Measurements from ENCODE around the gene BCKDHB. TPM values are rescaled to one million over a fixed set of nuclear protein-coding genes. Genes with fewer than 3 reads are reported as not detected.

The BCKDHB gene
- polyA plus RNA-seq, 1 of the 3 experiments (the other 2 are of a cell fraction), result 19.9 TPM

- no peaks in the 10 kb centered on the region for H3K79me2 ChIP-seq (ENCODE audit: insufficient read depth)
- H3K27me3 ChIP-seq (ENCODE audit: insufficient read depth), result no peaks in the 10 kb centered on the region
- H3F3A ChIP-seq (replicated peaks; ENCODE audit: insufficient read depth), result no peaks in the 10 kb centered on the region
- ChIA-PET POLR2A (no interaction called here), CTCF (no interaction called here)
- no peaks in the 10 kb centered on the region for H4K20me1 ChIP-seq (ENCODE audit: insufficient read depth)
- no peak for DNase-seq
- H3K9me2 ChIP-seq, result no peaks in the 10 kb centered on the region
- no peak overlapping the region for H3K9ac ChIP-seq
- no peaks in the 10 kb centered on the region for H3K9me3 ChIP-seq
- H3K27ac ChIP-seq (ENCODE audit: low read depth in 2 of 2, low read length in 1 of 2), result no peak overlapping the region
- peaks cover 0 to under 1% of the 10 kb centered on the region in 2 experiments for H3K36me3 ChIP-seq (replicated peaks in 1 of 2; ENCODE audit: control insufficient read depth in 1 of 2, insufficient read depth in 2 of 2, low read length in 1 of 2)
- H3K4me1 ChIP-seq (ENCODE audit: control insufficient read depth in 1 of 2, insufficient read depth in 2 of 2, low read depth in 1 of 2, low read length in 1 of 2), result no peaks in the 10 kb centered on the region
- H2AFZ ChIP-seq (ENCODE audit: low read depth), result no peak overlapping the region
- TF ChIP-seq IRF3 (IDR thresholded peaks at IDR 0.05; ENCODE audit: low read depth, low read length), result no peak
- TF ChIP-seq JUND (IDR thresholded peaks at IDR 0.05), result no peak
- peak; percentile 12; the same call in 1 of the 2 replicates for TF ChIP-seq CTCF (IDR thresholded peaks at IDR 0.05)
- no peak overlapping the region for H3K4me2 ChIP-seq
- H3K4me3 ChIP-seq (ENCODE audit: low read depth in 2 of 2, low read length in 1 of 2), result no peak overlapping the region
- WGBS (ENCODE audit: low lambda C conversion rate), result 85% methylated on average over 4 of the region's 4 CpGs
Measured at GRCh38 chr6:80316686-80317231, 210.3 kb downstream of the BCKDHB start.

GRCh38 chr6:80319196-80319595 lies 212.7 kb downstream of the BCKDHB start:
- Histone ChIP-seq H3K9me2 (no peaks in the 10 kb centered on the region), H3K27me3 (ENCODE audit: insufficient read depth) (no peaks in the 10 kb centered on the region), H3K4me3 (ENCODE audit: low read depth in 2 of 2, low read length in 1 of 2) (no peak overlapping the region), H3K4me2 (no peak overlapping the region), H3K79me2 (ENCODE audit: insufficient read depth) (no peaks in the 10 kb centered on the region), H3K27ac (ENCODE audit: low read depth in 2 of 2, low read length in 1 of 2) (0 out of 4 replicates have a peak overlapping the region, but pooled peaks of 1 of the 2 experiments have one; percentile 14), H4K20me1 (ENCODE audit: insufficient read depth) (no peaks in the 10 kb centered on the region), H3K9ac (no peak overlapping the region), H3F3A (replicated peaks; ENCODE audit: insufficient read depth) (no peaks in the 10 kb centered on the region), H2AFZ (ENCODE audit: low read depth) (no peak overlapping the region), H3K36me3 (replicated peaks in 1 of 2; ENCODE audit: control insufficient read depth in 1 of 2, insufficient read depth in 2 of 2, low read length in 1 of 2) (no peaks in the 10 kb centered on the region), H3K9me3 (no peaks in the 10 kb centered on the region), H3K4me1 (ENCODE audit: control insufficient read depth in 1 of 2, insufficient read depth in 2 of 2, low read depth in 1 of 2, low read length in 1 of 2) (no peaks in the 10 kb centered on the region)
- 84% methylated on average over 2 of the region's 2 CpGs for WGBS (ENCODE audit: low lambda C conversion rate)
- CTCF ChIA-PET, result no interaction called here
- POLR2A ChIA-PET, result no interaction called here
- 0 out of 2 replicates have a peak, but pooled peaks have one; percentile 7 for TF ChIP-seq TCF12 (IDR thresholded peaks at IDR 0.05)
- 0 out of 2 replicates have a peak, but pooled peaks have one; percentile 6 for TF ChIP-seq JUND (IDR thresholded peaks at IDR 0.05)
- TF ChIP-seq PBX3 (IDR thresholded peaks at IDR 0.05), result peak; percentile 66
- no peak for TF ChIP-seq TAF1 (IDR thresholded peaks at IDR 0.05; ENCODE audit: borderline replicate concordance, low read depth, low read length)
- DNase-seq, result no peak

GRCh38 chr6:80321011-80321410 lies 214.5 kb downstream of the BCKDHB start:
- POLR2A ChIA-PET, result no interaction called here
- Histone ChIP-seq H3K27me3 (ENCODE audit: insufficient read depth) (no peaks in the 10 kb centered on the region), H3K9me3 (no peaks in the 10 kb centered on the region), H3K4me1 (ENCODE audit: control insufficient read depth in 1 of 2, insufficient read depth in 2 of 2, low read depth in 1 of 2, low read length in 1 of 2) (no peaks in the 10 kb centered on the region), H2AFZ (ENCODE audit: low read depth) (no peak overlapping the region), H3K36me3 (replicated peaks in 1 of 2; ENCODE audit: control insufficient read depth in 1 of 2, insufficient read depth in 2 of 2, low read length in 1 of 2) (no peaks in the 10 kb centered on the region), H3K4me2 (no peak overlapping the region), H3K27ac (ENCODE audit: low read depth in 2 of 2, low read length in 1 of 2) (no peak overlapping the region), H3F3A (replicated peaks; ENCODE audit: insufficient read depth) (no peaks in the 10 kb centered on the region), H3K79me2 (ENCODE audit: insufficient read depth) (no peaks in the 10 kb centered on the region), H3K9me2 (no peaks in the 10 kb centered on the region), H3K4me3 (ENCODE audit: low read depth in 2 of 2, low read length in 1 of 2) (no peak overlapping the region), H4K20me1 (ENCODE audit: insufficient read depth) (no peaks in the 10 kb centered on the region), H3K9ac (no peak overlapping the region)
- 88% methylated on average over 2 of the region's 2 CpGs for WGBS (ENCODE audit: low lambda C conversion rate)
- no peak for DNase-seq
- CTCF ChIA-PET, result no interaction called here
- TF ChIP-seq JUND (IDR thresholded peaks at IDR 0.05), result no peak
- no peak for TF ChIP-seq SMC3 (IDR thresholded peaks at IDR 0.05; ENCODE audit: low read depth, low read length)
- no peak for TF ChIP-seq POLR2AphosphoS5 (IDR thresholded peaks at IDR 0.05; ENCODE audit: low read depth, low read length)
- TF ChIP-seq GABPA (IDR thresholded peaks at IDR 0.05; ENCODE audit: low read depth), result no peak
- TF ChIP-seq NRF1 (IDR thresholded peaks at IDR 0.05; ENCODE audit: low read depth, low read length), result no peak
- TF ChIP-seq NFIC (IDR thresholded peaks at IDR 0.05; ENCODE audit: borderline replicate concordance), result no peak
- TF ChIP-seq RCOR1 (IDR thresholded peaks at IDR 0.05; ENCODE audit: low read length), result no peak
- no peak for TF ChIP-seq IRF3 (IDR thresholded peaks at IDR 0.05; ENCODE audit: low read depth, low read length)
- TF ChIP-seq MEF2A (IDR thresholded peaks at IDR 0.05; ENCODE audit: borderline replicate concordance, low read depth), result no peak
- TF ChIP-seq ZBTB33 (IDR thresholded peaks at IDR 0.05; ENCODE audit: borderline replicate concordance, low read depth), result no peak
- no peak for TF ChIP-seq FOSL2 (IDR thresholded peaks at IDR 0.05; ENCODE audit: borderline replicate concordance, low read depth)

Data from SK-N-SH (cell line).